Neural crest cell (in vitro differentiated cells): ENCODE results near the gene CYP1A1. TPM values are rescaled to one million over a fixed set of nuclear protein-coding genes. Genes with fewer than 3 reads are reported as not detected.
"Not testable (repeated sequence)": the region's sequence is repeated elsewhere in the genome, so short reads cannot be mapped to it uniquely, and the experiment has no call there.

Source experiments
- DNase-seq: peaks from one replicate; pipeline ENCODE4 v3.0.0; 2021; ENCODE audit warnings: low read depth, mixed read lengths, low spot score
- H3K27ac Mint-ChIP-seq: one replicate; pipeline ENCODE4 v1.8.0; 2021; ENCODE audit warnings: mild to moderate bottlenecking, mixed read lengths; ENCODE audit not compliant: unreplicated experiment
- H3K27me3 Mint-ChIP-seq: 2 replicates; pipeline ENCODE4 v1.8.0; 2021; ENCODE audit warnings: low read depth, mild to moderate bottlenecking, mixed read lengths
- H3K36me3 Mint-ChIP-seq: 2 replicates; pipeline ENCODE4 v1.8.0; 2021; ENCODE audit warnings: low read depth, mild to moderate bottlenecking, mixed read lengths
- H3K4me1 Mint-ChIP-seq: 2 replicates; pipeline ENCODE4 v1.8.0; 2021; ENCODE audit warnings: mixed read lengths
- H3K4me3 Mint-ChIP-seq: one replicate; pipeline ENCODE4 v1.8.0; 2021; ENCODE audit warnings: mild to moderate bottlenecking, mixed read lengths
- H3K9me3 Mint-ChIP-seq: 2 replicates; pipeline ENCODE4 v1.8.0; 2021; ENCODE audit warnings: mixed read lengths
- total RNA-seq: library from RNA; stranded (reverse); gene quantifications from 2 replicates; pipeline ENCODE4 v1.2.1, GENCODE V29; 2021
- TF ChIP-seq, protein P1 (sequence below): fragments of 200-600 bp; sonication (generic); conservative IDR thresholded peaks from 2 replicates; pipeline ENCODE4 v1.5.0; 2021; ENCODE audit warnings: antibody characterized with exemption, mild to moderate bottlenecking

The CYP1A1 gene
- total RNA-seq, 1 donor from 2014 or later = 1.7 TPM

DNA sequence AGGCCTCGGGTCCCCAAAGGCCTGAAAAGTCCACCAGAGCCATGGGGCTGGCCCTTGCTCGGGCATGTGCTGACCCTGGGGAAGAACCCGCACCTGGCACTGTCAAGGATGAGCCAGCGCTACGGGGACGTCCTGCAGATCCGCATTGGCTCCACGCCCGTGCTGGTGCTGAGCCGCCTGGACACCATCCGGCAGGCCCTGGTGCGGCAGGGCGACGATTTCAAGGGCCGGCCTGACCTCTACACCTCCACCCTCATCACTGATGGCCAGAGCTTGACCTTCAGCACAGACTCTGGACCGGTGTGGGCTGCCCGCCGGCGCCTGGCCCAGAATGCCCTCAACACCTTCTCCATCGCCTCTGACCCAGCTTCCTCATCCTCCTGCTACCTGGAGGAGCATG is 24.5 kb upstream of the CYP1A1 start:
- Mint-ChIP-seq H3K27ac (no peak overlapping the region), H3K9me3 (no peaks in the 10 kb centered on the region), H3K4me3 (no peak overlapping the region), H3K36me3 (no peaks in the 10 kb centered on the region), H3K4me1 (no peaks in the 10 kb centered on the region), H3K27me3 (peaks cover 2% of the 10 kb centered on the region)
- DNase-seq = no peak
- TF ChIP-seq, protein P1, sequence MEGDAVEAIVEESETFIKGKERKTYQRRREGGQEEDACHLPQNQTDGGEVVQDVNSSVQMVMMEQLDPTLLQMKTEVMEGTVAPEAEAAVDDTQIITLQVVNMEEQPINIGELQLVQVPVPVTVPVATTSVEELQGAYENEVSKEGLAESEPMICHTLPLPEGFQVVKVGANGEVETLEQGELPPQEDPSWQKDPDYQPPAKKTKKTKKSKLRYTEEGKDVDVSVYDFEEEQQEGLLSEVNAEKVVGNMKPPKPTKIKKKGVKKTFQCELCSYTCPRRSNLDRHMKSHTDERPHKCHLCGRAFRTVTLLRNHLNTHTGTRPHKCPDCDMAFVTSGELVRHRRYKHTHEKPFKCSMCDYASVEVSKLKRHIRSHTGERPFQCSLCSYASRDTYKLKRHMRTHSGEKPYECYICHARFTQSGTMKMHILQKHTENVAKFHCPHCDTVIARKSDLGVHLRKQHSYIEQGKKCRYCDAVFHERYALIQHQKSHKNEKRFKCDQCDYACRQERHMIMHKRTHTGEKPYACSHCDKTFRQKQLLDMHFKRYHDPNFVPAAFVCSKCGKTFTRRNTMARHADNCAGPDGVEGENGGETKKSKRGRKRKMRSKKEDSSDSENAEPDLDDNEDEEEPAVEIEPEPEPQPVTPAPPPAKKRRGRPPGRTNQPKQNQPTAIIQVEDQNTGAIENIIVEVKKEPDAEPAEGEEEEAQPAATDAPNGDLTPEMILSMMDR = no peak

DNA sequence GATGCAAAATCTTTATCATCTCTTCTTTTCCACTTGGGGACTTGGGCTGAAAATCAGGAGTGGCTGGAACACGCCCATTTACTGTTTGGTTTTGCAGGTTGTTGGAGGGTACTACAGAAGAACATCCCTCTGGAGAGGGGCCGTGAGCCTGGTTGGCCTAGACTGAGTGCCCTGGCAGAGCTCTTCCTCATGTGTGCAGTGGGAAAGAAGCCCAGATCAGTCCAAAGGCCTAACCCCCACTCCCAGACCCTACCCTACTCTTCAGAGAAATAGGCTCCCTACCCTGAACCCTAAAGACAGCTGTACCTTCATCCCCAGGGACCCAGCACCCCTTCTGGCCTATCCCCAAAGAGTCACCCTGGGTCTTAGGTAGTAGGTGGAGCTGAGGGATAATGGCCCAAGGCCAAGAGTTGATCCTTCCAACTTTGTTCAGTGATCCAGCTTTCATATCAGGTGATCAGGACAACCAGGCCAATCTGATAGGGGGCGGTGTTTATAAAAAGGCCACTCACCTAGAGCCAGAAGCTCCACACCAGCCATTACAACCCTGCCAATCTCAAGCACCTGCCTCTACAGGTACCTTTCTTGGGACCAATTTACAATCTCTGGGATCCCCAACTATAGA is 23.1 kb upstream of the CYP1A1 start, which contains the start of gene CYP1A2:
Gene CYP1A2, plus strand, starts transcription at position 524 of the 625 bp plus-strand sequence. CDS start 894 bp downstream, outside the sequence.
- DNase-seq = no peak
- Mint-ChIP-seq H3K27me3 (peaks cover 5% of the 10 kb centered on the region), H3K9me3 (peaks cover 2% of the 10 kb centered on the region), H3K27ac (no peak within 1 kb of the TSS), H3K36me3 (no peaks in the 10 kb centered on the region), H3K4me3 (no peak within 1 kb of the TSS), H3K4me1 (no peaks in the 10 kb centered on the region)
- TF ChIP-seq, protein P1 = no peak

DNA sequence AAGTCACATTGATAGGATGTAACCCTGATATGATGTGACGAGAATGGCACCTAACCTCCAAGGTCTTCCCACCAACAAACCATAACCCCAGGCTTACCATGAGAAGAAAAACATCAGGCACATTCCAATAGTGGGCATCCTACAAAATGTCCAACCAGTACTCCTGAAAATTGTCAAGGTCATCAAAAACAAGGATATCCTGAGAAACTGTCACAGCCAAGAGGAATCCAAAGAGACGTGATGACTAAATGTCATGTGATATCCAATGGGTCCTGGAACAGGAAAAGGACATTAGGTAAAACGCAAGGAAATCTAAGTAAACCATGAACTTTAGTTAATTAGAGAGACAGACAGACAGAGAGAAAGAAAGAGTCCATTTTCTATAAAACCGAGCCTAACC is 21.1 kb upstream of the CYP1A1 start:
- DNase-seq = no peak
- H3K27me3 Mint-ChIP-seq = peaks cover 11% of the 10 kb centered on the region
- no peak overlapping the region for H3K27ac Mint-ChIP-seq
- peaks cover 3% of the 10 kb centered on the region for H3K36me3 Mint-ChIP-seq
- no peaks in the 10 kb centered on the region for H3K4me1 Mint-ChIP-seq
- TF ChIP-seq, protein P1 = no peak
- H3K9me3 Mint-ChIP-seq = peaks cover 6% of the 10 kb centered on the region
- H3K4me3 Mint-ChIP-seq = no peak overlapping the region

DNA sequence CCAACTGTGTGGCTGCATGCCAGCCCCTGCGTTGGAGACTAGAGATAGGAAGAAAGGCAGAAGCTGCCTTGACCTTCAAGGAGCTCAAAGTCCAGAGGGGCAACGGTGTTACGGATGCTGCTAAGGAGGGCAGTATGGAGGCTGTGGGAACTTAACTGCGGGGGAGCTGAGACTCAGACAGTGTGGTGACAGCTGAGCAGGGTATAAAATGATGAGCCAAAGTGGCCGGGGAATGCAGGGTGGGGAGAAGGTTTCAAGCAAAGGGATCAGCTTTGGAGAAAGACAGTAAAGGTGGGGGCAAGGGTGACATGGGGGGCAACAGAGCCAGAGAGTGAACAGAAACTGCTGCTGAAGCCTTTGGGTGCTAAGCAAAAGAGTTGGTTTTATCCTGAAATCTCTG is 17.1 kb upstream of the CYP1A1 start:
- TF ChIP-seq, protein P1 = no peak
- Mint-ChIP-seq H3K9me3 (peaks cover 16% of the 10 kb centered on the region), H3K36me3 (peaks cover 3% of the 10 kb centered on the region), H3K27me3 (peaks cover 21% of the 10 kb centered on the region), H3K4me1 (peaks cover 2% of the 10 kb centered on the region), H3K4me3 (no peak overlapping the region), H3K27ac (no peak overlapping the region)
- no peak for DNase-seq

DNA sequence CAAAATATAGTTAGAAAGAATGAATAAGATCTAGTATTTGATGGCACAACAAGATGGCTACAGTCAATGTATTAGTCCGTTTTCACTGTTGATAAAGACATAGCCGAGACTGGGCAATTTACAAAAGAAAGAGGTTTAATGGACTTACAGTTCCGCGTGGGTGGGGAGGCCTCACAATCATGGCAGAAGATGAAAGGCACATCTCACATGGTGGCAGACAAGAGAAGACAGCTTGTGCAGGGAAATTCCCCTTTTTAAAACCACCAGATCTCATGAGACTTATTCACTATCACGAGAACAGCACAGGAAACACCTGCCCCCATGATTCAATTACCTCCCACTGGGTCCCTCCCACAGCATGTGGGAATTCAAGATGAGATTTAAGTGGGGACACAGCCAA is 12.9 kb upstream of the CYP1A1 start:
- peaks cover 52% of the 10 kb centered on the region for H3K27me3 Mint-ChIP-seq
- H3K9me3 Mint-ChIP-seq = peaks cover 16% of the 10 kb centered on the region
- H3K4me1 Mint-ChIP-seq, DNase-seq, H3K36me3 Mint-ChIP-seq, H3K4me3 Mint-ChIP-seq, H3K27ac Mint-ChIP-seq: not testable (repeated sequence)

DNA sequence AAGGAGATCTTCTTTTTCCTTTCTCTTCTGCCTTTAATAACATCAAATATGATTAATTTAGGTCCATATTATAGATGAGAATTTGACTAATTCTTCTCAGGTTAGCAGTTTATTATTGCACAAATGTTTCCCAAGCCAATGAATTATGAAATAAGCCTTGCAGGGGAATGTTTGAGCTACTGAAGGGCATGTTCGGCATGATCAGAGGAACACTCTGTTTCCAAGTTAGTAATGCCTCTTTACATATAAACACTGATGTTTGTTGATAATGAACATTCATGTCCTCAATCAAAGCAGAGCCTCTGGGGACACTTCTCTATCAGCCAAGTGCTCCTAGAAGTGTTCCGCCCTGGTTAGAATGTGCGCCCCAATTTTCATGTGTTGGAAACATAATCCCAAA is 10.0 kb upstream of the CYP1A1 start:
- no peak overlapping the region for H3K27ac Mint-ChIP-seq

More for the DNA sequence above, 10.0 kb upstream of the CYP1A1 start:
- H3K27me3 Mint-ChIP-seq = peaks cover 45% of the 10 kb centered on the region
- peaks cover 15% of the 10 kb centered on the region for H3K4me1 Mint-ChIP-seq
- H3K4me3 Mint-ChIP-seq = no peak overlapping the region
- H3K9me3 Mint-ChIP-seq = peaks cover 8% of the 10 kb centered on the region
- H3K36me3 Mint-ChIP-seq = no peaks in the 10 kb centered on the region
- DNase-seq = no peak
- TF ChIP-seq, protein P1 = no peak
